ENCODE results near the gene PRKAG2.

PRKAG2 gene

DNA sequence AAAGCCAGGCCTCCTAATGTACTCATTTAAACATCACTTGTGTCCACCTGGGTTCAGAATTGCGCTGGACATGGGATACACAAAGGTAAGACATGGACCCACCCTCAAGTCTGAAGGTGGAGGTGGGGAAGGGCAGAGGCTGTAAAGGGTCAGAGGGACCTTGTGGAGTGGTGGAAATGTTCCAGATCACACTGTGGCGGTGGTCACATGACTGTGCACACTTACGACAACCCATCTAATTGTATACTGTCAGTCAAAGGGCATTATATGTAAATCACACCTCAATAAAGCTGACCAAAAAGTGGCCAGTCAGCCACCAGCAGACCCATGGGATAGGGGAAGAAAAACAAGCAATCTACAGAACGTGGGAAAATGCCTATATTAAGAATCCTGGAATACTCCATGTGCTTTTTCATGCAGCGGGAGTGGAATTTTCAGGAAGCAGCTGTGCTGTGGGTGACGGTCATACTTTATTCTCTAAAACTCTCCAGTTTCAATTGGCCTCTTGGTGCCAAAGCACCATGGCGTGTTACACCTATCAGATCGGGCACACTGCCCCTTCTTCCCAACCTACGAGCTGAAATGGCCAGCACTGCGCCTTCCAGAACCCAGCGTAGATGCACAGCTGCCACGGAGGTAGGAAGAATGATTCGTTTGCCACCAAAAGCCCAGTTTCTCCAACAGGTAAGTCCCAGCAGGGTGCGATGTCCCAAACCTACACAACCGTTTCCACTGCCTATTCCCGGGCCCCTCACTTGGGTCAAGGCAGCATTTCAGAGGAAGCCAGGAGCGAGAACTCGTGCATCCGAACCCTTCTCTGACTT, 69.8 kb downstream of the PRKAG2 start:
- TF ChIP-seq, protein P1, sequence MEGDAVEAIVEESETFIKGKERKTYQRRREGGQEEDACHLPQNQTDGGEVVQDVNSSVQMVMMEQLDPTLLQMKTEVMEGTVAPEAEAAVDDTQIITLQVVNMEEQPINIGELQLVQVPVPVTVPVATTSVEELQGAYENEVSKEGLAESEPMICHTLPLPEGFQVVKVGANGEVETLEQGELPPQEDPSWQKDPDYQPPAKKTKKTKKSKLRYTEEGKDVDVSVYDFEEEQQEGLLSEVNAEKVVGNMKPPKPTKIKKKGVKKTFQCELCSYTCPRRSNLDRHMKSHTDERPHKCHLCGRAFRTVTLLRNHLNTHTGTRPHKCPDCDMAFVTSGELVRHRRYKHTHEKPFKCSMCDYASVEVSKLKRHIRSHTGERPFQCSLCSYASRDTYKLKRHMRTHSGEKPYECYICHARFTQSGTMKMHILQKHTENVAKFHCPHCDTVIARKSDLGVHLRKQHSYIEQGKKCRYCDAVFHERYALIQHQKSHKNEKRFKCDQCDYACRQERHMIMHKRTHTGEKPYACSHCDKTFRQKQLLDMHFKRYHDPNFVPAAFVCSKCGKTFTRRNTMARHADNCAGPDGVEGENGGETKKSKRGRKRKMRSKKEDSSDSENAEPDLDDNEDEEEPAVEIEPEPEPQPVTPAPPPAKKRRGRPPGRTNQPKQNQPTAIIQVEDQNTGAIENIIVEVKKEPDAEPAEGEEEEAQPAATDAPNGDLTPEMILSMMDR (IDR thresholded peaks at IDR 0.05; ENCODE audit: control extremely low read depth, extremely low read depth, low read depth, missing control alignments) = no peak
- POLR2A ChIA-PET = no interaction called here
- DNase-seq (ENCODE audit: extremely low spot score) = no peak
- CTCF ChIA-PET = no interaction called here

DNA sequence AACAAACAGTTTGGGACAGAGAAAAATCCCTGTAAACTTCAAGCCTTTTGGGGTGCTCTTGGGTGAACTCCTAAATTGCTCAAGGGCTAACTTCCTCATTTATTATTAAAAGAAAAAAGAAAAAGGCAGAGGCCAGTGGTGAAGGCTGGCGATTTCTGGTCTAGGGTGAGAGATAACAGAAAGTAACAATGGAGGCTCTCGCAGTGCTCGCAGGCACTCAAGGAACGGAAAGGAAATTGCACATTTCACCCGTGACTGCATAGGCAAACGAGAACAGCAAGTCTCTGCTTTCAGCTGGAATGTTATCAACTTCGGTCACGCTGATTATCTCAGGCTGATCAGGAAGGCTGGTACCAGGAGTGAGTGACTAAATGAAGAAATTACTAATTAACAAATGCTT, 70.7 kb downstream of the PRKAG2 start:
- DNase-seq (ENCODE audit: extremely low spot score) = no peak
- POLR2A ChIA-PET = no interaction called here
- TF ChIP-seq, protein P1 (IDR thresholded peaks at IDR 0.05; ENCODE audit: control extremely low read depth, extremely low read depth, low read depth, missing control alignments) = no peak

DNA sequence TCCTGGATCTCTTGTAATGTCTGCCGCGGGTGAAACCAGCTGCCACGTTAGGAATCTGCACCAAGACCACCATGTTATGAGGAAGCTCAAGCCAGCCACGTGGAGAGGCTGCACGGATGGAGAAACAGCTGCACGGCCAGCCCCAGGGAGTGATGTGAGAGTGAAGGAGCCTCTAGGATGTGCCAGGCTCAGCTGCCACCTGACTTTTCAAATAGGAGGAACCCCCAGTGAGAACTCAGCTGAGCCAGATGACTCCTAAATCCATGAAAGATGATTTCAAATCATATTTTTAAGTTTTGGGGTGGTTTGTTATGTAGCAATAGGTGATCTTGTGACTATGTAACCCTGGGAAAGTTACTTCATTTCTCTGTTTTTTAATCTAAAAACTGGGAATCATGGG, 71.7 kb downstream of the PRKAG2 start:
- CTCF ChIA-PET = interaction anchor here (1.1 to 2.0 kb wide), 4 partner anchors 9 to 23 kb away, joined by 3 to 5 read pairs (median 4); no protein-coding TSS in a partner anchor
- DNase-seq (ENCODE audit: extremely low spot score) = no peak
- POLR2A ChIA-PET = no interaction called here
- TF ChIP-seq, protein P1 (IDR thresholded peaks at IDR 0.05; ENCODE audit: control extremely low read depth, extremely low read depth, low read depth, missing control alignments) = no peak

More for the DNA sequence above, 70.7 kb downstream of the PRKAG2 start:
- CTCF ChIA-PET = interaction anchor here (1.3 to 2.0 kb wide), 2 partner anchors 8 to 24 kb away, joined by 4 to 5 read pairs; no protein-coding TSS in a partner anchor

DNA sequence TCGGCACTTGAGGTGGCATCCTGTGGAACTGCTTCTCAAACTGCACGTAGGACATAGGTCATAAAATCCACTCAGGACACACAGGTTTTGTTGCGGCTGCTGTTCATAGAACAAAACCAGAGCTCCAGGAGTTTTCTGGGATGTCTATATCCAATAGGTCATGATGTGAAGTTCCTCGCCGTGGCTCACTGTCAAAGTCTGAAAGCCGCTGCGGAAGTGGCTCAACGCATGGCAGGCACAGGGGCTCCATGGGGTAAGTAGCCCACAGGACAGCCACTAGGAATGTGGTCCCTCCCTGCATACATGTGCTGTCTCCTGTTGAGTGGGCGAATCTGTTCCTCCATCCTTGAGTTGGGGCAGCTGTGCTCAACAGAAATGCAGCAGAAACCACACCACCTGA, 72.2 kb downstream of the PRKAG2 start:
- TF ChIP-seq, protein P1 (IDR thresholded peaks at IDR 0.05; ENCODE audit: control extremely low read depth, extremely low read depth, low read depth, missing control alignments) = no peak
- ChIA-PET CTCF (interaction anchor here (1.1 to 2.0 kb wide), 4 partner anchors 9 to 23 kb away, joined by 3 to 5 read pairs (median 4); no protein-coding TSS in a partner anchor), POLR2A (no interaction called here)
- no peak for DNase-seq (ENCODE audit: extremely low spot score)

DNA sequence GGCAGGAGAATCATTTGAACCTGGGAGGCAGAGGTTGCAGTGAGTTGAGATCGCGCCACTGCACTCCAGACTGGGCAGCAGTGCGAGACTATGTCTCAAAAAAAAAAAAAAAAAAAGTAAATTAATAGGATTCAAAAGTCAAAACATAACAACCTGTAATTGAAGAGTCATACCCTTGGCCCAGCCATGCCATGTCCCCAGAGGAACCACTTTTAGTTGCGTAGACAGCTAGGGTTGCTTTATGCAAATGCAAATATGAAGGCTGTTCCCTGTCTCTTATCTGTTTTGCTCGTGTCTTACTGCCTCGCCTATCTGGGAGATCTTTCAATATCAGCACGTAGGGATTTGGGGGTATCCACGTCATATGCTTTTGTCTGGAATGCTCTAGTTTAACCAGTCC, 73.1 kb downstream of the PRKAG2 start:
- TF ChIP-seq, protein P1 (IDR thresholded peaks at IDR 0.05; ENCODE audit: control extremely low read depth, extremely low read depth, low read depth, missing control alignments) = no peak
- no peak for DNase-seq (ENCODE audit: extremely low spot score)
- ChIA-PET POLR2A (no interaction called here), CTCF (no interaction called here)

DNA sequence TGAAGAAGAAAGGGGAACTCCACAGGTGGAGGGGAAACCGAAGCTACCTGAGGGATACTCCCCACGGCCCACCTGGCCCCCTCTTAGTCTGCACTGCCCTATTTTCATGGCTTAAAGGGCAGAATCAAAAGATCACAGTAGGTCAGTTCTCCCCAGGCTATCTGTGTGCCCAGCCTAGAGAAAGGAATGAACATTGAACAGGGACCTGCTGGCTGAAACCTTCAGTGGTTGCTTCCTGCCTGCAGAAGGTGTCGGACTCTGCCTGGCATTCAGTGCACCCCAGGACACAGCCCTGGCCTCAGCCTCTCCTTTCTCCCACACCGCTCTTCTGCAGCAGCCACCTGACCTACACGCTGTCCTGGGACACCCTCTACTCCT, 74.5 kb downstream of the PRKAG2 start:
- TF ChIP-seq, protein P1 (IDR thresholded peaks at IDR 0.05; ENCODE audit: control extremely low read depth, extremely low read depth, low read depth, missing control alignments) = no peak
- no peak for DNase-seq (ENCODE audit: extremely low spot score)
- ChIA-PET CTCF (no interaction called here), POLR2A (no interaction called here)
